Measurements from ENCODE around the gene UPK1A.

Gene UPK1A

DNA sequence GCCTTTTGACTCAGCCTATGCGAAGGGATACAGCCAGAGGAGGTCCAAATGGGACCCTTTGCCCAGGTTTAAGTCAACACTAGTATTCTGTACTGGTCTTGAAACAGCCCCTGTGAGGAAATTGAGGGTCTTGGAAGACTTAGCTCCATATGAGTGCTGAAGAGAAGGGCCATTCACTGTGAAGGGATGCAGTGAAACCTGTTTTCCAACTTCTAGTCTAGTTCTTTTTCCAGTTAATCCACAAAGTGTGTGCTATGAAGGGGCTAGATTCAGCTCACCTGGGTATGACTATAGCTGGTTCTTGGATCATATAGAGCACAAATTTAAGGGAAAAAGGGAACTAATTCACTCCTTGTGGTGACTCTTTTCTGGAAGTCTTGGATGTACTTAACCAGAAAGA is 42.1 kb downstream of the UPK1A start:
- DNase-seq: no peak
- TF ChIP-seq, protein P1, sequence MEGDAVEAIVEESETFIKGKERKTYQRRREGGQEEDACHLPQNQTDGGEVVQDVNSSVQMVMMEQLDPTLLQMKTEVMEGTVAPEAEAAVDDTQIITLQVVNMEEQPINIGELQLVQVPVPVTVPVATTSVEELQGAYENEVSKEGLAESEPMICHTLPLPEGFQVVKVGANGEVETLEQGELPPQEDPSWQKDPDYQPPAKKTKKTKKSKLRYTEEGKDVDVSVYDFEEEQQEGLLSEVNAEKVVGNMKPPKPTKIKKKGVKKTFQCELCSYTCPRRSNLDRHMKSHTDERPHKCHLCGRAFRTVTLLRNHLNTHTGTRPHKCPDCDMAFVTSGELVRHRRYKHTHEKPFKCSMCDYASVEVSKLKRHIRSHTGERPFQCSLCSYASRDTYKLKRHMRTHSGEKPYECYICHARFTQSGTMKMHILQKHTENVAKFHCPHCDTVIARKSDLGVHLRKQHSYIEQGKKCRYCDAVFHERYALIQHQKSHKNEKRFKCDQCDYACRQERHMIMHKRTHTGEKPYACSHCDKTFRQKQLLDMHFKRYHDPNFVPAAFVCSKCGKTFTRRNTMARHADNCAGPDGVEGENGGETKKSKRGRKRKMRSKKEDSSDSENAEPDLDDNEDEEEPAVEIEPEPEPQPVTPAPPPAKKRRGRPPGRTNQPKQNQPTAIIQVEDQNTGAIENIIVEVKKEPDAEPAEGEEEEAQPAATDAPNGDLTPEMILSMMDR (IDR thresholded peaks at IDR 0.05; ENCODE audit: low read depth, low read length): no peak
- Histone ChIP-seq H3K27ac (no peak overlapping the region), H3K36me3 (no peaks in the 10 kb centered on the region), H3K4me3 (ENCODE audit: low read depth, low read length) (no peak overlapping the region), H3K9me3 (ENCODE audit: severe bottlenecking) (no peaks in the 10 kb centered on the region), H3K27me3 (ENCODE audit: insufficient read depth, low read depth, severe bottlenecking) (no peaks in the 10 kb centered on the region)

GRCh38 chr19:35710784-35711723 is 44.7 kb downstream of the UPK1A start:
- no peaks in the 10 kb centered on the region for H3K36me3 ChIP-seq
- H3K27ac ChIP-seq: no peak overlapping the region
- no peaks in the 10 kb centered on the region for H3K9me3 ChIP-seq (ENCODE audit: severe bottlenecking)
- DNase-seq: no peak
- no peaks in the 10 kb centered on the region for H3K27me3 ChIP-seq (ENCODE audit: insufficient read depth, low read depth, severe bottlenecking)
- TF ChIP-seq, protein P1 (IDR thresholded peaks at IDR 0.05; ENCODE audit: low read depth, low read length): no peak
- H3K4me3 ChIP-seq (ENCODE audit: low read depth, low read length): no peak overlapping the region

DNA sequence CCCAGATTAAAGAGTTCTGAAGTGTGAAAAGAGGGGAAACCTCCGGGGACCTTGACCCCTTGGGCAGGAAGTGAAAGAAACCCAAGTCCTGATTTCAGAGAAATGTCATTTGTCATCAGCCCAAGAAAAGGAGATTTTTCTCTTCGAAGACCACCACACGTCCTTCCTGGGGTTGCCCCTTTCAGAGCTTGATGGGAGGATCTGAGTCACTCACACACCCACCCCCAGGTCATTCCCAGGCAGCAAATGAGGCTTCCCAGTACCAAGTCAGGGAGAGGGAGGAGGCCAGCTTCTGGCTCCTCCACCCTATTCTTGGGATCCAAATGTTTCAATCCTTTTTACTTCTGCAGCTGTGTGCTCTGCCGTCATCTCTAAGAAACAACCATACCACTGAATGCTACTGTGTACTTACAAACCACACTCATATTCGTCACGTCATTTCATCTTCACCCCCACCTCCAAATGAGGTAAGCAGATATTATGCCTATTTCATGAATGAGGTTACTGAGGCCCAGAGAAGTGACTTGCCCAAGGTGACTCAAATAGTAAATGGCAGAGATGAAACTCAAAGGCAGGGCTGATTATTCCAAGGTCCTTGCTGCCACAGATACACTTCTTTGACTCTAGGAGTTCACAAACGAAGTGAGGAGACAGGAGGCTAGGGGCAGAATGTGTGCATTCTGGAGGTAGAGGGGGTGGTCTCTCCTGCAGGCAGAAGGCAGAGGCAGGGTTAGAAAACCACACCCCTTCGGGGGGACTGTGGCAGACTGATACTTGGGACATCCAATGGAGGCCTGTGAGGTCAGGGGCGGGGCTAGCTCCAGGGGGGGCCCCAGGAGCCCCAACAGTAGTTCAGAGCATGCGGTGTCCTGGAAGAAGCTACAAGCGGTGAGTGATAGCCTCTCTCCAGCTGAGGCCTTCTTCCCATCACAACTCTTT is 46.5 kb downstream of the UPK1A start:
- Histone ChIP-seq H3K36me3 (no peaks in the 10 kb centered on the region), H3K27me3 (ENCODE audit: insufficient read depth, low read depth, severe bottlenecking) (no peaks in the 10 kb centered on the region), H3K9me3 (ENCODE audit: severe bottlenecking) (no peaks in the 10 kb centered on the region), H3K4me3 (ENCODE audit: low read depth, low read length) (no peak overlapping the region), H3K27ac (no peak overlapping the region)
- DNase-seq: no peak
- TF ChIP-seq, protein P1 (IDR thresholded peaks at IDR 0.05; ENCODE audit: low read depth, low read length): no peak

- no peaks in the 10 kb centered on the region for H3K36me3 ChIP-seq
- no peak for DNase-seq
- H3K9me3 ChIP-seq (ENCODE audit: severe bottlenecking): no peaks in the 10 kb centered on the region
- H3K4me3 ChIP-seq (ENCODE audit: low read depth, low read length): no peak overlapping the region
- TF ChIP-seq, protein P1 (IDR thresholded peaks at IDR 0.05; ENCODE audit: low read depth, low read length): no peak
- no peaks in the 10 kb centered on the region for H3K27me3 ChIP-seq (ENCODE audit: insufficient read depth, low read depth, severe bottlenecking)
- no peak overlapping the region for H3K27ac ChIP-seq
Observed at GRCh38 chr19:35713506-35713850, 47.2 kb downstream of the UPK1A start.

DNA sequence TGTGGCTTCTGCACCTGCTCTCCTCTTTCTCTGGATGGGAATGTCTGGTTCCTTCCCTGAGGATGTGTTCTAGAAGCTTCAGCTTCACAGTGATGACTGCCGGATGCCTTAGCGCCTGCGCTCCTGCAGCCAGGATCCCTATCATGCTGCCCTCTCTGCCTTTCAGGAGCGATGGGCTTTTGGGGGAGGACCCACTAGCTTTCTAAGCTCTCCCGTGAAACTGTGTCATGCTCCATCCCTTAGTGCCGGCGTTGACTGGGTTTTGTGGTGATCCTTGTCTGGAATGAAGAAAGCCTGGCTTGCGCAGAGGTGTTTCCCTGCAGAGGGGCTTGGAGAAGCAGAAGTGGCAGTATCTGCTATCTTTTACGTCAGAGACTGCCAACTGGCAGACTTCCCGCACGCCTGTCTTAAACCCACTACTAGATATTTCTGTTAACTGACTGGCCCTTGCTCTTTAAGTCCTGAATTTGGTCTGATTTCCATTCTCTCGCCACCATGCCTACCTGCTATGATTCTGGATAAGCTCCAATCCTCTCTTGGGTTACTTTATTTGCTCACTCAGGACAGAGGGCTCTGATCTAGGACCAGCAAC is 47.7 kb downstream of the UPK1A start:
- H3K36me3 ChIP-seq: no peaks in the 10 kb centered on the region
- DNase-seq: no peak
- H3K27me3 ChIP-seq (ENCODE audit: insufficient read depth, low read depth, severe bottlenecking): no peaks in the 10 kb centered on the region
- H3K9me3 ChIP-seq (ENCODE audit: severe bottlenecking): no peaks in the 10 kb centered on the region
- TF ChIP-seq, protein P1 (IDR thresholded peaks at IDR 0.05; ENCODE audit: low read depth, low read length): no peak
- H3K4me3 ChIP-seq (ENCODE audit: low read depth, low read length): no peak overlapping the region
- no peak overlapping the region for H3K27ac ChIP-seq

Data from WERI-Rb-1 (cell line).